Fibroblast of pulmonary artery (primary cell): Measurements from ENCODE around the gene TXNIP.

Experiments
- DNase-seq: peaks from one replicate; pipeline ENCODE4 v3.0.0-alpha.2; 2010; ENCODE audit warnings: low read depth
- H3K4me3 ChIP-seq: replicated peaks from 2 replicates; pipeline ENCODE4 v1.5.1; 2011; ENCODE audit warnings: low read depth, mild to moderate bottlenecking, control low read depth, low read length, moderate library complexity
- CTCF ChIP-seq: IDR thresholded peaks from 2 replicates; pipeline ENCODE4 v1.5.1; 2011; ENCODE audit warnings: mild to moderate bottlenecking, control low read depth, low read length, inconsistent platforms; ENCODE audit errors: missing control alignments

TXNIP gene

DNA sequence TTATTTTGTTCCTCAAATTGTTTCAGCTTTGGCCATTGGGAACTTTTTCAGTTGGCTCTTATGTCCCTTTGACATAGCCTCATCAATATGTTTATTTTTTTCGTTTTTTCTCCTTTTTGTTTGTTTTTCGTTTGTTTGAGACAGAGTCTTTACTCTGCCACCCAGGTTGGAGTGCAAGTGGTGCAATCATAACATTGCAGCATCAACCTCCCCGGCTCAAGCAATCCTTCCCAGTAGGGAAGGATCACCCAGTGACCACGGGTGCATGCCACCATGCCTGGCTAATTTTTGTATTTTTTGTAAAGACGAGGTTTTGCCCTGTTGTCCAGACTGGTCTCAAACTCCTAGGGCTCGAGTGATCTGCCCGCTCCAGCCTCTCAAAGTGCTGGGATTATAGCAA is 23.8 kb downstream of the TXNIP start:
- no peak for TF ChIP-seq CTCF
- DNase-seq = no peak
- H3K4me3 ChIP-seq = no peak overlapping the region

DNA sequence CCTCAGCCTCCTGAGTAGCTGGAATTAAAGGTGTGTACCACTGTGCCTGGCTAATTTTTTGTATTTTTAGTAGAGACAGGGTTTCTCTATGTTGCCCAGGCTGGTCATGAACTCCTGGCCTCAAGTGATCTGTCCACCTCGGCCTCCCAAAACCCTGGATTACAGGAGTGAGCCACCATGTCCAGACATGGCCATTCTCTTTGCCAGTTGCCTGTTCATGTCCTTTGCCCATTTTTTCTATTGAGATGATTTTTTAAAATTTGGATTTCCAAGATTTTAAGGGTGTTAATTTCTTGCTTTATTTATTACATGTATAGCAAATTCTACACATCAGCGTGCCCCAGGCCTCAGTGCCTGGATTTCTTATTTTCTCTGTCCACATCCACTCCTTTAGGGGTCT is 29.1 kb downstream of the TXNIP start:
- no peak for TF ChIP-seq CTCF
- no peak overlapping the region for H3K4me3 ChIP-seq
- no peak for DNase-seq

DNA sequence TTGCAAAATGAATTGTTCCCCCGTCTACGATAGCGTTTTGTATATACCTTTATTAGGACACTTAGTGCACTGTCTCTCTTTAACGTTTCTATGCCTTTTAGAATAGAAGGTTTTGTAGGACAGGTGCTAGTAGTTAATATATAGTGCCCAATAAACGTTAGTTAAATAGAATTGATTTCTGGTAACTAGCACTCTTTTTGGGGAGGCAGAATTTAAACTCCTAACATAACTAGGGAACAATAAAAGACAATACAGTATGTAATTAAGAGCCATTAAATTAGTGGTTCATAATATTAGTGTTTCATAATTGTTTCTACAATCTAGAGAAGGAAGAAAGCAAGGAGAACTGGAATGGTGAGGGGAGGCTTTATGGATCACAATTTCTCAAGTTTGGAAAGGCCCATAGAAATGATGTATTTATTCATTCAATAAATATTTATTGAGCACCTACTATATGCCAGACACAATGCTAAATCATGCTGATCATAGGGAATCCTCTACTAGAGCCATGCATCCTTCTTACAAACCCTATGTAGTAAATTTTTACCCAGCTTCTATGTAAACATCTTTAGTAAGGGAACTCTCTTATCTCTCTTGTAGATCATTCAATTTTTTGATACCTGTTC is 31.1 kb downstream of the TXNIP start:
- no peak for DNase-seq
- H3K4me3 ChIP-seq = peak overlapping the region; percentile 65
- TF ChIP-seq CTCF = no peak

GRCh38 chr1:145964328-145965118 is 31.9 kb downstream of the TXNIP start, which contains the start of the genes ANKRD34A and POLR3GL:
Gene ANKRD34A, minus strand, starts transcription at chr1:145964575. Its CDS starts 2,816 bp downstream, at chr1:145961759.
Gene POLR3GL, plus strand, starts transcription at chr1:145964690. Its CDS starts 10,176 bp downstream, at chr1:145974866.
- peak; percentile 90 for DNase-seq
- no peak for TF ChIP-seq CTCF
- H3K4me3 ChIP-seq = peak within 1 kb of the TSS; percentile 65

GRCh38 chr1:145963265-145964019 is 32.9 kb downstream of the TXNIP start:
- DNase-seq = peak; percentile 58

More at GRCh38 chr1:145963265-145964019, 32.9 kb downstream of the TXNIP start:
- TF ChIP-seq CTCF = no peak
- H3K4me3 ChIP-seq = peak overlapping the region; percentile 65
